GM18858 (cell line): Measurements from ENCODE around the gene ATL1.
A peak's percentile ranks its signal among the peaks of the same experiment; 100 is the strongest.
"Not testable (repeated sequence)": the region's sequence is repeated elsewhere in the genome, so short reads cannot be mapped to it uniquely, and the experiment has no call there.

Experiments
- ATAC-seq: cut with Tn5 transposase; IDR thresholded peaks from one replicate; pipeline ENCODE4 v1.9.1; 2021; ENCODE audit not compliant: unreplicated experiment

The ATL1 gene

GRCh38 chr14:50600849-50601248 is 40.9 kb downstream of the ATL1 start:
- no peak for ATAC-seq

DNA sequence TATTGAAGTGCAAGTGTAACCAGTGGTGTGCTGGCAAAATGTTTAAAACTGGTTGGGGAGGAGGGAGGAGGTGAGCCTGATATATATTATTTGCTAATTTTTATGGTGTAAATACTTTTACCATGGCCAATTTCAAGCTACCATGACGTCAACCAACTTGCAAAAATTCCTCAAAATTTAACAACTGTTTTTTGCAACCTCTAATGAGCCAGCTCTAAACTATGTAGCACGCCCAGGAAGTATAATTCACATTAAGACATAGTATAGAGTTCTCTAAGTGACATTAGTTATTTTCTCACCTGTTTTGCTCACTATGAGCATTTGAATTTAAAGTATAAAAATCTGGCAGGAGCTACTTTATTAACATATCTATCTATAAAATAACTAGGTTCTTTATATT is 41.4 kb downstream of the ATL1 start:
- ATAC-seq, result no peak

GRCh38 chr14:50602035-50602434 is 42.1 kb downstream of the ATL1 start:
- ATAC-seq, result no peak

DNA sequence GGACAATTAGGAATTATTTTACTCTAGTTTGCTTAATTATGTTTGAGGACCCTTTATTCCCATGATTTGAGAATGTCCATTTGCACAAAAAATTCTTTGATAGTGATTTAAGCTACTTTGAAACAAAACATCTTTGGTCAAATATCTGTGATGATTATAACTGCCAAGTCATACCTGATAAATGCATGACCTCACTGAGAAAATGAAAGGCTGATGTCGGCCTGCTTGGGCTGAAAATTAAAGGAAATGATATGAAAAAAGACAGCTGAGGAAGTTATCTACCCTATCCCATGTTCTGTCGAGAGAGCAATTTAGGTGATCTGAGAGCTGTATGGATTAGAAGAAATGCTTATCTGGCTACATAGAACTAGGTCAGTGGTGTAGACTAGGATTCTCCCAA is 43.6 kb downstream of the ATL1 start:
- no peak for ATAC-seq

DNA sequence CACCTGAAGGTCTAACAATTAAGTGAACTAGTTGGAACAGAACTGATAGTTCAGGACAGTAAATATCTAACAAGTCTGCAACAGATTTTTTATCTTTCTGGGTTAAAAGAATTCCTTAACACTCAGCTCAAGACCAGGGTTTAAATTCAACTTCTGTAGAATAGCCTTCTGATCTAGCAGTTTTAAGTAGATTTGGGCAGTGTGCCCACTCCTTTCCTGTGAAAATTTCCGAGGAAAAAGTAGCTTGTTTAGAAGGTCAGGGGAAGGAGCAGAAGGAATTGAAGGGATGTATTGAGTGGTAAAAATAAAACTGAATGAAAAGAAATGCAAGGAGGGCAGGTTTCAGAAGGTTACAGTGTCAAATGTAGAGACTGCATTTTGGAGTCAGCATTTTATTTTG is 45.8 kb downstream of the ATL1 start:
- no peak for ATAC-seq

DNA sequence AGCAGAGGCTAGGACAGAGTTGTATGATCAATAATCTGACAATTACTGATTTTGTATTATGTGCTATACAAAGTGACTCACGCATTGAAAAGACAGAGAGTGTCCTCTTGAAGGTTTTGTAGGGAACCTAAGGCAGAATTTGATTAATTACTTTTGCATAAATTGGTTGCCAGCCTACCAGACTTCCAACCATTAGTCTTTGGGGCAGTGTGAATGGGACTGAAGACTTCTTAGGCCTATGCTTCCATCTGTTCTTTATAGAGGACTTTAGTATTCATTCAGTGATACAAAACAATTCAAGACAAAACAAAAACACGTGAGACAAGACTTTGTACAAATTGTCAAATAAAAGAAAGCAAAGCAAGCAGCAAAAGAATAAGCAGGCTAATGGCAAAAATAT is 46.5 kb downstream of the ATL1 start:
- ATAC-seq, result no peak

- ATAC-seq, result no peak
Observed at GRCh38 chr14:50607181-50607580, 47.2 kb downstream of the ATL1 start.

DNA sequence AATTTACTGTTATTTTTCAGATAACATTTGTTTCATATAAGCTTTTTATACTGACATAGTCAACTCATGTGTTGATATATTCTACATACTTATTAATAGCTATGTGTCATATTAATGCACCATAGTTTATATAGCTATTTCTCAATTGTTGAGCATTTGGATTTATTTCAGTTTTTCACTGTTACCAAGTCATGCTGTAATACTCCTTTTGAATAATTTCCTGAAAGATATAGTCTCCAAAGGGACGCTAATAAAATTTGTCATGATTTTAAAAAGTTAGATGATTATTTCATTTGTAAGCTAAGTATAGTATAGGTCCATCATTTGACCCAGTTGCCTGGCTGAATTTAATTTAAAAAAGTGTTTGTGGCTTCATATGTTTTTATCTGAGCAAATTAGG is 47.8 kb downstream of the ATL1 start:
- no peak for ATAC-seq

DNA sequence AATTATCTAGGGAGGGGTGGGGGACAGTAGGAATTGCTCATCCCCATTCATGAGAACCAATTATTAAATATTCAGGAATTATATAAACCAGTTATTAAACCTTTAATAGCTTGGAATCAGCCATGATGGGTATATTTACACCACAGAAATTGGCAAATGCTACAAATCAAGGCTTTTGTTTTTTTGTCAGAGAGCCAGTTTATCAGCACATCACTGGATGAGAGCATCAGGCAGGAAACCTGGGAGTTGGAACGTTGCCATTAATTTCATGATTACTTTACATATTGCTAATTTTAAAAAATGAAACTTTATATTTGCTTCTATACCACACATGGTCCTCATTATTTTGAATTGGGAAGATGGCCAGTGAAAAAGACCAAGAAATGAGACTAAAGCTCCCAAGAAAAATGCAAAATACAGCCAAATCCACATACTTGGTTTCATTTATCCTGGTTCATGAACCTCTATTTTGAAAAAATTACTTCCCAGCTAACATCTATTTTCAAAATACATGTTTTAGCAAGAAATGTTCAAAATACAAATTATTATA is 48.4 kb downstream of the ATL1 start:
- no peak for ATAC-seq

- no peak for ATAC-seq
Observed at GRCh38 chr14:50610465-50610864, 50.5 kb downstream of the ATL1 start.

DNA sequence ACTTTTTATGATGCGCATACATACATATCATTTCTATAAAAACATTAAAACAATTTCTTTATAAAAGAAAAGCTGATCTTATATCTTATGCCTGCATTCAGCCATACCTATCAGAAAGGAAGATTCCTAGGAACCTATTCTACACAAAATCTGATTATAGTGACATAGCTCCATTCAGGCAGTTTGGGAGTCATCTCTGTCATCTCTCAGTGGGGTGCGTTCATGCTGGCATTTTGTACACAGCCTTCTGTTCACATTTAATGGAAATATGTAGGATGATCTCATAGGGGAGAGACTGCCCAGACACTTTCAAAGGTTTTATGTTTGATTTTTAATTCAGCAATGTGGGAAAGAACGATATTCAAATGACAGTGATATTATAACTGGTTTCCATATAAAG is 52.9 kb downstream of the ATL1 start:
- ATAC-seq, result no peak

DNA sequence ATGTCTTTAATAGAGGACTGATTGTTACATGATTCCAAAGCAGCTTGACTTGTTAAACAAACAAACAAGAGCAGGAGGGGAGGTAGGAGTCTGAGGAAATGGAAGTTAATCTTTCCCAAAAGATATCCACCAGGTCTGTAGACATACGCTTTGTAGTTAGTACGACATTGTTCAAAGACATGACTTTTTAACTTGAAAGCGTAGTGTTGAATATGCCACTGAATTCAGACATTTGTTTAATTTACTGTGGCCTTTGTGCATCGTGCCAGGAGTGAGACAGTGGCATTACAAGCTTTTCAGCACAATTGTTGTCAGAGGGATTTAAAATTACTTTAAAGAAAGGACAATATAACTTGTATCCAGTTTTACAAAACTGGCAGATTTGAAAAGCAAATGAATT is 55.1 kb downstream of the ATL1 start:
- no peak for ATAC-seq

GRCh38 chr14:50615552-50615951 is 55.6 kb downstream of the ATL1 start:
- ATAC-seq, result no peak

DNA sequence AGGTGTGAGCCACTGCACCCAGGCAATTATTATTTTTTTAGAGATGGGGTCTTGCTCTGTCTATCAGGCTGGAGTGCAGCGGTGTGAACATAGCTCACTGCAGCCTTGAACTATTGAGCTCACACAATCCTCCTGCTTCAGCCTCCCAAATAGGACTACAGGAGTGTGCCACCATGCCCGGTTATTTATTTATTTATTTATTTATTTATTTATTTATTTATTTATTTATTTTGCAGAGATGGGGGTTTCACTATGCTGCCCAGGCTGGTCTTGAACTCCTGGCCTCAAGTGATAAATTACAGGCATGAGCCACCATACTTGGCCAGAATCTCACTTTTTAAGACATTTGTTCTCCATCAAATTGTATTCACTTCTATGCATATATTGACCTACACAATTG is 56.3 kb downstream of the ATL1 start:
- ATAC-seq, result no peak

DNA sequence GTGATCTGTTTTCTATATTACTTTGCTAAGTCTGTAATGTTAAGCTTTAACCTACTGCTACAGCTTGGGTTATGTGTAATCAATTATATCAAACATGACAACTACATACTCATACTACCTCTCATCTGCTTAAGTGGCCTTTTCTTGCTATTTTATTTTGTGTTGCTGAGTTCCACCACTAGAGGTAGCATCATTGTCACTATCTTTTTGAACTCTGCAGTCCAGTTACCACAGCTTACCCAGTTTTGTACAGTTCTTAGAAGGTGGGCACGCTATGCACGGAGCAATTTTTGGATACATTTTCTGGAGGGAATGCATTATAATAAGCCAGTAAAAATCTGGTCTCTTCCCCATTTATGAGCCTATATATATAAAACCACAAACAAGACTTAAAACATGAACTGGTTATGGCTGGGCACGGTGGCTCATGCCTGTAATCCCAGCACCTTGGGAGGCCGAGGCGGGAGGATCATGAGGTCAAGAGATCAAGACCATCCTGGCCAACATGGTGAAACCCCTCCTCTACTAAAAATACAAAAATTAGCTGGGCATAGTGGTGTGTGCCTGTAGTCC is 59.7 kb downstream of the ATL1 start:
- peak; percentile 80 for ATAC-seq

GRCh38 chr14:50620341-50620740 is 60.4 kb downstream of the ATL1 start:
- ATAC-seq, result no peak

- ATAC-seq, result no peak
Observed at GRCh38 chr14:50622978-50623377, 63.0 kb downstream of the ATL1 start.

GRCh38 chr14:50624447-50624846 is 64.5 kb downstream of the ATL1 start:
- no peak for ATAC-seq

DNA sequence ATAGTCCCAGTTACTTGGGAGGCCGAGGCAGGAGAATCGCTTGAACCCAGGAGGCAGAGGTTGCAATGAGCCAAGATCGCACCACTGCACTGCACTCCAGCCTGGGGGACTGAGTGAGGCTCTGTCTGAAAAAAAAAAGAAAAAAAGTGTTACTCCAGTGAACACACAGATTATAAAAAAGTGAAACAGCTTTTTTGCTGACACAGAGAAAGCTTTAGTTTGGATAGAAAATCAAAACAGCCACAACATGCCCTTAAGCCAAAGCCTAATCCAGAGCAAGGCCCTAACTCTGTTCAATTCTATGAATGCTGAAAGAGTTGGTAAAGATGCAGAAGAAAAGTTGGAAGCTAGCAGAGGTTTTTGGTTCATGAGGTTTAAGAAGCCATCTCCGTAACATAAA is 65.0 kb downstream of the ATL1 start:
- ATAC-seq, result not testable (repeated sequence)

GRCh38 chr14:50631408-50631821 is 71.5 kb downstream of the ATL1 start:
- ATAC-seq, result no peak

GRCh38 chr14:50633954-50634353 is 74.0 kb downstream of the ATL1 start:
- ATAC-seq, result no peak

- no peak for ATAC-seq
Observed at GRCh38 chr14:50635141-50635540, 75.2 kb downstream of the ATL1 start.

- peak; percentile 89 for ATAC-seq
Observed at GRCh38 chr14:50647282-50647681, 87.3 kb downstream of the ATL1 start.
